ENCODE measurements around the gene CCDC144A.
"Not testable (repeated sequence)": the region's sequence is repeated elsewhere in the genome, so short reads cannot be mapped to it uniquely, and the experiment has no call there.

CCDC144A gene

GRCh38 chr17:16689731-16690281 lies at the start of gene CCDC144A:
TSS of gene CCDC144A (plus strand) at chr17:16690241. CDS start at chr17:16690401, 160 bp downstream.
- not testable (repeated sequence) for DNase-seq (ENCODE audit: low read depth)

GRCh38 chr17:16649585-16649984 lies 40.5 kb upstream of the CCDC144A start:
- DNase-seq (ENCODE audit: low read depth), result no peak

- no peak for DNase-seq (ENCODE audit: low read depth)
Observed at GRCh38 chr17:16652252-16652651, 37.8 kb upstream of the CCDC144A start.

- no peak for DNase-seq (ENCODE audit: low read depth)
Observed at GRCh38 chr17:16652847-16653366, 37.1 kb upstream of the CCDC144A start.

GRCh38 chr17:16653367-16654041 lies 36.5 kb upstream of the CCDC144A start, which contains the start of gene ZNF624:
TSS of gene ZNF624 (minus strand) at chr17:16653850.
- DNase-seq (ENCODE audit: low read depth), result peak; percentile 93

- no peak for DNase-seq (ENCODE audit: low read depth)
Observed at GRCh38 chr17:16661217-16661616, 28.8 kb upstream of the CCDC144A start.

- DNase-seq (ENCODE audit: low read depth), result no peak
Observed at GRCh38 chr17:16662936-16663335, 27.1 kb upstream of the CCDC144A start.

- DNase-seq (ENCODE audit: low read depth), result not testable (repeated sequence)
Observed at GRCh38 chr17:16666553-16666906, 23.5 kb upstream of the CCDC144A start.

- DNase-seq (ENCODE audit: low read depth), result not testable (repeated sequence)
Observed at GRCh38 chr17:16666907-16667636, 23.0 kb upstream of the CCDC144A start.

- no peak for DNase-seq (ENCODE audit: low read depth)
Observed at GRCh38 chr17:16676676-16677268, 13.3 kb upstream of the CCDC144A start.

GRCh38 chr17:16683290-16684138 lies 6.5 kb upstream of the CCDC144A start:
- DNase-seq (ENCODE audit: low read depth), result not testable (repeated sequence)

- not testable (repeated sequence) for DNase-seq (ENCODE audit: low read depth)
Observed at GRCh38 chr17:16686019-16686418, 4.0 kb upstream of the CCDC144A start.

- DNase-seq (ENCODE audit: low read depth), result not testable (repeated sequence)
Observed at GRCh38 chr17:16687151-16687550, 2.9 kb upstream of the CCDC144A start.

GRCh38 chr17:16690447-16690846 lies 406 bp downstream of the CCDC144A start:
- DNase-seq (ENCODE audit: low read depth), result not testable (repeated sequence)

GRCh38 chr17:16697603-16698002 lies 7.6 kb downstream of the CCDC144A start:
- not testable (repeated sequence) for DNase-seq (ENCODE audit: low read depth)

- DNase-seq (ENCODE audit: low read depth), result not testable (repeated sequence)
Observed at GRCh38 chr17:16745492-16746203, 55.6 kb downstream of the CCDC144A start.

- DNase-seq (ENCODE audit: low read depth), result not testable (repeated sequence)
Observed at GRCh38 chr17:16746571-16746970, 56.5 kb downstream of the CCDC144A start.

GRCh38 chr17:16750515-16750914 lies 60.5 kb downstream of the CCDC144A start:
- not testable (repeated sequence) for DNase-seq (ENCODE audit: low read depth)

- not testable (repeated sequence) for DNase-seq (ENCODE audit: low read depth)
Observed at GRCh38 chr17:16751224-16751923, 61.3 kb downstream of the CCDC144A start.

GRCh38 chr17:16751924-16752287 lies 61.9 kb downstream of the CCDC144A start:
- DNase-seq (ENCODE audit: low read depth), result not testable (repeated sequence)

Measured in HS-27A (cell line).